NK-92 treated with Interleukin-12 subunit alpha and Interleukin-12 subunit beta, amount 100 ng/mL, for 24 hours (cell line): ENCODE measurements around the gene SREBF1.

Experiments
- DNase-seq: peaks from one replicate; lab custom pipeline; 2025; lab: John Stamatoyannopoulos, UW

The SREBF1 gene

DNA sequence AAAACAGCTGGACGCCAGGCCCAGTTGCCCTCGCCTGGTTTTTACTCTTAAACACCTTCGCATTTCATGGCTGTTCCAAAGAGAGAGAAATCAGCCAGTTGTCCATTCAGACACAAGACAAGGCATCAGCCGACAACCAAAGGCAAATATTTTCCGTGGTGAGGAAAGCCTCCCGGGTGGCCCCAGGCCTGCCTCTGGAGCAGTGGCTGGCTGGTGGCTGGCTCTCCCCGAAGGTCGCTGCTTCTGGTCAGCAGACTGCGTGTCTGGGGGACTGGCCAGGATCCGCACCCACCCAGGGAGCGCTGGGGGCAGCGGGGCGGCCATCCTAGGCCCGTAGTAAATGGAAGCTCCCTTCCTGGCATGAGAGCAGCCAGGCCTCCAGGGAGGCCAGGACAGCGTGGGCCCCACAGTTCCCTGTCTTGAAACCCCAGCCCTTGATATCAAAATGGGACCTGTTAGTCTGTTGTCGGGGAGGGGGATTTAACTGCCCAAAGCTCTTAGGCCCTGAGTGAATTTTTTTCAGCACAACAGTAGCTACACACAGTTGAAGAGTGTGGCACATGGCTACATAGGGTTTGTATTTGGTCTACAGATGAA, 57.7 kb downstream of the SREBF1 start:
- no peak for DNase-seq

- DNase-seq, result no peak
Measured at GRCh38 chr17:17778308-17779014, 58.3 kb downstream of the SREBF1 start.

DNA sequence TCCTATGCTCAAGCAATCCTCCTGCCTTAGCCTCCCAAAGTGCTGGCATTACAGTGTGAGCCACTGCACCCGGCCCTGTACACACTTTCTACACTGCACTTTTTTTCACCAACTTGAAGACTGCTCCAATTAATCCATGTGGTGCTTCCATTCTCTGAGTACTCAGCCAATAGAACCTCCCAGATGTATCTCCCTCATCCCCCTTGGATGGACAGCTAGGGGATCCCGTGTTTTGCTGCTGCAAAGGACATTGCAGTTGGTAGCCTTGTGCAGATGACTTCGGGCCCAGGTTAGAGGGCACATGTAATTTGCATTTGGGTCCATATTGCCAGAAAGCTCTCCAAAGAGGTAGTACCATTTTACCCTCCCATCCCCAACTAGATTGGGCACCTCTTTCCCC, 59.9 kb downstream of the SREBF1 start:
- DNase-seq, result no peak

- DNase-seq, result no peak
Measured at GRCh38 chr17:17774009-17774881, 62.5 kb downstream of the SREBF1 start.

- no peak for DNase-seq
Measured at GRCh38 chr17:17772231-17772630, 64.6 kb downstream of the SREBF1 start.

DNA sequence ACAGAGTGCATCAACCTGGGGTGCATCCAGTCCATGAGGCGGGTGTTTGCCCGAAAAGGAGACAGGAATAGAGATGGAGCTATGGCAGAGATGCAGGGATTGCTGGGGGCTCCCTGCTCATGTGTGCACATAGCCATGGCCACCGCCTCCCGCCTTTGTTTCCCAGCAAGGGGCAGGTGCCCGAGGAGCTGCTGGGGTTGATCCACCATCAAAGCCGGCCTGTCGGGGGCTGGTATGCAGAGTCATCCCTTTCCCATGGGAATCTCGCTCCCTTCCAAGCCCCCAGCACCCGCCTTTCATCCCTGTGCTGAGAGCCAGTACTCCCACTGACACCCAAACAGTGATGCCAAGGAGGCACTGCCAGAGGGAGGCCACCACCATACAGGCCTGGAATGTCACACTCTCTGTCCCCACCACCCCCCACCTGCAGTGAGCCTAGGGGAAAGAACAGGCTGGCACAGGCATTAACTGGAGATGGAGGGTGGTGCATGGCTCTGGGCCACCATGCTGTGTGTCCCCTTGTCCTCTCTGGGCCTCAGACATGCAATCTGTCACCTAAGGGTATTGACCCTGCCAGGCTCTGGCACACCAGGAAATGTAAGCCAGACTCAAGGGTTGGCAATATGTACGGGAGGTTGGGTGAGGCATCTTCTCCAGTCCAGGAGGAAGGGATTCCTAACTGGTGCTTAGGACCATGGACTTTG, 65.1 kb downstream of the SREBF1 start:
- no peak for DNase-seq

GRCh38 chr17:17770632-17771044, 66.1 kb downstream of the SREBF1 start:
- DNase-seq, result no peak

- no peak for DNase-seq
Measured at GRCh38 chr17:17769869-17770631, 66.7 kb downstream of the SREBF1 start.

- DNase-seq, result no peak
Measured at GRCh38 chr17:17768424-17769088, 68.2 kb downstream of the SREBF1 start.

GRCh38 chr17:17767887-17768418, 68.8 kb downstream of the SREBF1 start:
- DNase-seq, result no peak

DNA sequence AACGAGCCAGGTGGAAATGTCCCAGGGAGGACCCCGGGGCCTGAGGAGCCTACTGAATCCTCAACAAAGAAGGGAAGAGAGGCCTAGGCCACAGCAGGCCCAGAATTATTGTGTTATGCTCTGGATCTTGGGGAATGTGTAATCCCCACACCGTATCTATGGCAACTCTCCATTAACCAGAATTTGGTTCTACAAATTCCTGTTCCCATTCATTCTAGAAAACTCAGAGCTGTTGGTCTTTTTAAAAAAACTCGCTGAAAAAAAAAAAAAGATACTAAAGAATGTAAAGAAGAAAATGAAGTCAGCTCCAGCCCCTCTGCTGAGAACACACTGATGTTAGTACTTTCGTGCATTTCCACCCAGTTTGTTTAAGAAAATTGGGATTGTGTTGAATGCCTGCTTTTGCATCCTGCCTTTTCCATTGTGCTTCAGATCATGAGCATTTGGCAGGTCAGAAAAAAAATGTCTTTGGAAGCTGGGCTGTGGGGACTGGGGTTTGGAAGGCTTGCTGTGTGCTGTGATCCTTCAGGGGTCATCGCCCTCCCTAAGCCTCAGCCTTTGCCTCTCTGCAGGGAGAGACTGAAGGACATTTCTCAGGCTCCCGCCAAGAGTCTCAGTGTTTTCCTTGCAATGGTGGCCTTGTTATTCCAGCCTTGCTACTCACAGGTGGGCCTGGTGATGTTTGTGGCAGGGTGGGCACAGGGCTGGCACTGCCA, 69.5 kb downstream of the SREBF1 start:
- no peak for DNase-seq

DNA sequence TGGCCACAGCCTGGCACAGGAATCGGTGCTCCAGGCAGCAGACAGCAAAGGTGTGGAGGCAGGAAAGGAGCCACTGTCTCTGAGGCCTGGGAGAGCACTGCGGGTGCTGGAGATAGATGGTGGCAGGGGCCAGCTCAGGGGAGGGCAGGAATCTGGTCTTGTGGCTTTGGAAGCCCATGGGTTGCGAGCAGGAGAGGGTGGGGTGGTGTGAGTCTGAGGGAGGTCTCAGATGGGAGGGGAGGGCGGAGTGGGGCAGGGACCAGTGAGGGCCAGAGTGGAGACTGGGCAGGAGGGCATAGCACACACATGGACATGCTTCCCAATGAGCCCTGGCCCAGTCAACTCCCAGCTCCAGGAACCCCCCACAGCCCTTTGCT, 70.1 kb downstream of the SREBF1 start:
- no peak for DNase-seq

DNA sequence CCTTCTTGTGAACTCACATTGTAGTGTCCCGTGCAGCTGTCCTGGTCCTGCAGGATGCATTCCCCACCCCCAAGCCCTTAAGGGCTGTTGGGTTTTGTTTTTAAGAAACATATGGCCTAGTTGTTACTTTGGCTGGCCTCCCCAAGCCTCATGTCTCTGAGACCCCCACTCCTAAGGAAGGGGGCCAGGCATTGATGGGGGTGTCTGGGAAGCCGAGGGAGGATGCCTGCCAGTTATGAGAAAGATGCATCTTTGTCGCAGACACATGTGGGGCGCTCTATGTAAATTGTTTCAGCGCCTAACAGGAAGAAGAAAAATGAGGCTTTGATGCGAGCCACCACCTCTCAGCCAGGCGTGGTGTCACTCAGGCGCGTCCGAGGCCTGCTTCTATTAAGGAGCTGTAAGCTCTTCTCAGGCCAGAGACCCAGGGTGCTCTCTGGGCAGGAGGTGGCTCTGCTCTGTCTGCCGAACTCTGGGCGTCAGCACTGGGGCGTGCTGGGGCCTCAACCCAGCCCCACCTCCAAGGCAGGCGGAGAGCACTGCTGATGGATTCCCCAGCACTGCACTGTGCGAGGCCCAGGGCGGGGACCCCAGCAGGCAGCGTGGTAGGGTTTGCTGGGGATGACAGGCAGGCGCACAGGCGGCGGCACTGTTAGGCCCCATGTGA, 70.6 kb downstream of the SREBF1 start:
- no peak for DNase-seq

- no peak for DNase-seq
Measured at GRCh38 chr17:17765359-17766076, 71.3 kb downstream of the SREBF1 start.

GRCh38 chr17:17763734-17764133, 73.1 kb downstream of the SREBF1 start:
- no peak for DNase-seq

DNA sequence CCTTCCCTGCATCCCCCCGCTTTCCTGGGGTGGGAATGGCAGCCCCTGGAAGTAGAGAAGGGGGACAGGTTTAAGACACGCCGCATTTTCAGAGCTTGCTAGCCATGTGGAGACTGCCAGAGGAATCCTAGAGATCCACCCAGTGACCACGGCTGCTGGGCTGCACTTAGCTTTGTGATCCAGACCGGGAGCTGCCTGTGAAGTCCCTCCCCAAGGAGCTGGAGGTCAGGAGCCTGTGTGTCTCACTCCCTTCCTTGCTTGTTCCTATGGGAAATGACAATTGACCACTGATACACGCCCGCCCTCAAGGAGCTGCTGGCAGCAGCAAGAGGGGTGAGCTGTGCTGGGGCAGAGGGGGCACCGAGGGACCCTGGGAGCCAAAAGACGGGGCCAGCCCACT, 73.7 kb downstream of the SREBF1 start:
- no peak for DNase-seq

DNA sequence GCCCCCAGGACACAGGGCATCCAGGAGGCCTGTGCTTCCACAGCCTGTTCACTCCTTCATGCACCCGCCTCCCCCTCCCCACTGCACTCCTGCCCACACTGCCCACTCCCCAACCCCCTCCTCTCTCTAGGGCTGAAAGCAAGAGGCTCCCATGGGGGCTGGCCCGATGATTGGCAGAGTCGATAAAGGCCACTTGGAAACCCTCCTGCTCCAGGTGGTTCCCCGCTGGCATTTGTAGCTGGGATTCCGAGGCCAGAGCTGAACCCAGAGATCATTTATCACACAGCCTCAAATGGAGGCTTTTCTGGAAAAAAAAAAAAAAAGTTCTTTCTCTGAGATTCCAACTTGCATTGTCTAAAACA, 74.1 kb downstream of the SREBF1 start:
- DNase-seq, result no peak
